ENCODE measurements around the gene PRKD2. TPM values are rescaled to one million over a fixed set of nuclear protein-coding genes. Genes with fewer than 3 reads are reported as not detected.

The PRKD2 gene
- total RNA-seq, 1 donor, result 9.0 TPM

GRCh38 chr19:46659151-46660007 lies 57.5 kb downstream of the PRKD2 start:
- H3K4me2 ChIP-seq (ENCODE audit: insufficient read depth, low read length), result peak overlapping the region; percentile 88

GRCh38 chr19:46656541-46656940 lies 60.4 kb downstream of the PRKD2 start:
- Histone ChIP-seq H3K79me2 (ENCODE audit: insufficient read depth, low read length) (no peaks in the 10 kb centered on the region), H2AFZ (ENCODE audit: low read length) (no peak overlapping the region), H3K27me3 (ENCODE audit: insufficient read depth, low read length) (peaks cover 6% of the 10 kb centered on the region), H3K27ac (ENCODE audit: low read depth, low read length) (no peak overlapping the region), H3K4me1 (ENCODE audit: insufficient read depth, low read length) (peaks cover 20% of the 10 kb centered on the region), H3K9me3 (ENCODE audit: low read depth, low read length) (no peaks in the 10 kb centered on the region), H3K4me2 (ENCODE audit: insufficient read depth, low read length) (no peak overlapping the region), H3K4me3 (ENCODE audit: insufficient read depth, low read length) (no peak overlapping the region), H4K20me1 (ENCODE audit: insufficient read depth, low read length) (peaks cover 2% of the 10 kb centered on the region), H3K36me3 (ENCODE audit: insufficient read depth, low read length) (no peaks in the 10 kb centered on the region)
- no peak for DNase-seq (ENCODE audit: insufficient read length, low spot score, missing footprints)
- no peak for TF ChIP-seq CTCF (IDR thresholded peaks at IDR 0.05; ENCODE audit: extremely low read depth, low read depth, low read length)

More at GRCh38 chr19:46659151-46660007, 57.5 kb downstream of the PRKD2 start:
- Histone ChIP-seq H3K27ac (ENCODE audit: low read depth, low read length) (no peak overlapping the region), H3K4me3 (ENCODE audit: insufficient read depth, low read length) (peak overlapping the region; percentile 74), H3K36me3 (ENCODE audit: insufficient read depth, low read length) (no peaks in the 10 kb centered on the region), H2AFZ (ENCODE audit: low read length) (peak overlapping the region; percentile 92), H4K20me1 (ENCODE audit: insufficient read depth, low read length) (peaks cover 2% of the 10 kb centered on the region), H3K4me1 (ENCODE audit: insufficient read depth, low read length) (peaks cover 23% of the 10 kb centered on the region), H3K27me3 (ENCODE audit: insufficient read depth, low read length) (peaks cover 6% of the 10 kb centered on the region), H3K9me3 (ENCODE audit: low read depth, low read length) (no peaks in the 10 kb centered on the region), H3K79me2 (ENCODE audit: insufficient read depth, low read length) (no peaks in the 10 kb centered on the region)
- DNase-seq (ENCODE audit: insufficient read length, low spot score, missing footprints), result peak; percentile 94
- no peak for TF ChIP-seq CTCF (IDR thresholded peaks at IDR 0.05; ENCODE audit: extremely low read depth, low read depth, low read length)

GRCh38 chr19:46654621-46655152 lies 62.2 kb downstream of the PRKD2 start:
- peak; percentile 76 for DNase-seq (ENCODE audit: insufficient read length, low spot score, missing footprints)
- Histone ChIP-seq H2AFZ (ENCODE audit: low read length) (peak overlapping the region; percentile 3), H3K9me3 (ENCODE audit: low read depth, low read length) (no peaks in the 10 kb centered on the region), H3K27ac (ENCODE audit: low read depth, low read length) (no peak overlapping the region), H3K4me2 (ENCODE audit: insufficient read depth, low read length) (no peak overlapping the region), H3K4me3 (ENCODE audit: insufficient read depth, low read length) (no peak overlapping the region), H3K4me1 (ENCODE audit: insufficient read depth, low read length) (peaks cover 8% of the 10 kb centered on the region), H4K20me1 (ENCODE audit: insufficient read depth, low read length) (peaks cover 2% of the 10 kb centered on the region), H3K27me3 (ENCODE audit: insufficient read depth, low read length) (peaks cover 2% of the 10 kb centered on the region), H3K79me2 (ENCODE audit: insufficient read depth, low read length) (no peaks in the 10 kb centered on the region), H3K36me3 (ENCODE audit: insufficient read depth, low read length) (no peaks in the 10 kb centered on the region)
- TF ChIP-seq CTCF (IDR thresholded peaks at IDR 0.05; ENCODE audit: extremely low read depth, low read depth, low read length), result no peak

- Histone ChIP-seq H3K9me3 (ENCODE audit: low read depth, low read length) (no peaks in the 10 kb centered on the region), H4K20me1 (ENCODE audit: insufficient read depth, low read length) (no peaks in the 10 kb centered on the region), H3K79me2 (ENCODE audit: insufficient read depth, low read length) (no peaks in the 10 kb centered on the region), H3K36me3 (ENCODE audit: insufficient read depth, low read length) (no peaks in the 10 kb centered on the region), H2AFZ (ENCODE audit: low read length) (no peak overlapping the region), H3K27me3 (ENCODE audit: insufficient read depth, low read length) (no peaks in the 10 kb centered on the region), H3K4me3 (ENCODE audit: insufficient read depth, low read length) (no peak overlapping the region), H3K4me1 (ENCODE audit: insufficient read depth, low read length) (no peaks in the 10 kb centered on the region), H3K4me2 (ENCODE audit: insufficient read depth, low read length) (no peak overlapping the region), H3K27ac (ENCODE audit: low read depth, low read length) (no peak overlapping the region)
- DNase-seq (ENCODE audit: insufficient read length, low spot score, missing footprints), result no peak
- TF ChIP-seq CTCF (IDR thresholded peaks at IDR 0.05; ENCODE audit: extremely low read depth, low read depth, low read length), result no peak
Measured at GRCh38 chr19:46650445-46650844, 66.5 kb downstream of the PRKD2 start.
